ENCODE measurements around the gene ALOX5AP.

DNA sequence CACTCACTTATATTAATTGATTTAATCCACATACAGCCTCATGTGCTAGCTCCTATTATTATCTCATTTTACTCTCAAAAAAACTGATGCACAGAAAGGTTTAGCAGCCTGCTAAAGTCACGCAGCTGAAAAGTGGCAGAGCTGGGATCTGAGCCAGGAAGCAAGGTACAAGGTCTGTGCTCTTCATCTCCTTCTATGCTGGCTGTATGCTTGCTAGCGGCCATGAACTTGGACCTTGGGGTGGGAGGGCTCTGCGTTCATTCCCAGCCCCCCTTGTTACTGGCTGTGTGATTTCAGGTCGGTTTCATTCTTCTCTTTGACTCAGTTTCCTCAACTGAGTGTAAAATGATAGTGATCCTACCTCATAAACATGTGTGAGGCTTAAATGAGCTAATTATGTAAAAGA, 69.8 kb downstream of the ALOX5AP start:
- TF ChIP-seq POLR2A (IDR thresholded peaks at IDR 0.05) (no peak), POLR2AphosphoS5 (IDR thresholded peaks at IDR 0.05; ENCODE audit: insufficient read depth in 1 of 2, low read depth in 1 of 2) (no peak)
- TF ChIP-seq, protein P1, sequence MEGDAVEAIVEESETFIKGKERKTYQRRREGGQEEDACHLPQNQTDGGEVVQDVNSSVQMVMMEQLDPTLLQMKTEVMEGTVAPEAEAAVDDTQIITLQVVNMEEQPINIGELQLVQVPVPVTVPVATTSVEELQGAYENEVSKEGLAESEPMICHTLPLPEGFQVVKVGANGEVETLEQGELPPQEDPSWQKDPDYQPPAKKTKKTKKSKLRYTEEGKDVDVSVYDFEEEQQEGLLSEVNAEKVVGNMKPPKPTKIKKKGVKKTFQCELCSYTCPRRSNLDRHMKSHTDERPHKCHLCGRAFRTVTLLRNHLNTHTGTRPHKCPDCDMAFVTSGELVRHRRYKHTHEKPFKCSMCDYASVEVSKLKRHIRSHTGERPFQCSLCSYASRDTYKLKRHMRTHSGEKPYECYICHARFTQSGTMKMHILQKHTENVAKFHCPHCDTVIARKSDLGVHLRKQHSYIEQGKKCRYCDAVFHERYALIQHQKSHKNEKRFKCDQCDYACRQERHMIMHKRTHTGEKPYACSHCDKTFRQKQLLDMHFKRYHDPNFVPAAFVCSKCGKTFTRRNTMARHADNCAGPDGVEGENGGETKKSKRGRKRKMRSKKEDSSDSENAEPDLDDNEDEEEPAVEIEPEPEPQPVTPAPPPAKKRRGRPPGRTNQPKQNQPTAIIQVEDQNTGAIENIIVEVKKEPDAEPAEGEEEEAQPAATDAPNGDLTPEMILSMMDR (IDR thresholded peaks at IDR 0.05): no peak

All from vagina (tissue), 2 donors.